ENCODE results near the gene ZNF460. TPM values are rescaled to one million over a fixed set of nuclear protein-coding genes. Genes with fewer than 3 reads are reported as not detected.

The ZNF460 gene
- total RNA-seq, 3 donors from 2014 or later: 70.2 to 123 (median 88.5) TPM

DNA sequence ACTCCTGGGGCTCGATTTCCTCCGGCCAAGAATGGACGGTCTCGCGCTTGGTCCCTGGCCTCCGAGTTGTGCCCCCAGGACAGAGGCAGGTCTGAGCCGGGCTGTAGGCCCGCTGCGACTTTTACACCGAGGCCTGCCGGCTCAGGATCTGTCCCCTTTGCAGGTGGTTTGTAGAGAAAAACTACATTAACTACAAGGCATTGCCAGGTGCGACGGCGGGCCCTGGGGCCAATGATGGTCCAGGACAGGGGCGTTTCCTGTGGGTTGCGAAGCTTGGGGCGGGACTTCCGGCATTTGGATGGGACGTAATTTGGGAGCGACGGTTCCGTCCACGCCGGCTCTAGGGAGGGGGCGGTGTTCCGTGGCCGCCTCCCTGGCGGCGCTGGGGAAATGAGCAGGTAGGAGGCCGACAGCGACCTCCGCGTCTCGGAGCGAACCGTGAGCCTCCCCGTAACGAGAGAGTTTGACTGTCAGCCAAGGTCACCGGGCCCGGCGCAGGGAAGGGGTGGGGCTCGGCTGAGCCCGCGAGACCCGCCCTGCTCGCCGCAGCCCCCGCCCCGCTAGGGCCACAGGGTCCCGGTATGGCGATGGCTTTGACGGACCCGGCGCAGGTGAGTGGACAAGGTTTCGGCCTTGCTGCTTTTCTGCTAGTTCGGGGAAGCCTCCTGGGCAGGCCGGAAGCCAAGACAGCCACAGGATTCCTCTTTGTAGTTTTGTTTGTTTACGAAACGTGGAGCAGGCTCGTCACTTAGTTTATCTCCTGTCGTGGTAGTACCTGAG, 39.8 kb upstream of the ZNF460 start, which contains the start of gene ZNF805:
ZNF805 (plus strand) TSS at position 322 of the 780 bp plus-strand sequence; CDS start at position 582, 260 bp downstream.
- H3K27me3 ChIP-seq: no peaks in the 10 kb centered on the region
- peak; percentile 94 to 97 for DNase-seq (ENCODE audit: low spot score in 2 of 2)
- H3K9me3 ChIP-seq: peaks cover 0 to 7% of the 10 kb centered on the region in 2 donors
- no peaks in the 10 kb centered on the region for H3K36me3 ChIP-seq
- peaks cover 4 to 9% of the 10 kb centered on the region in 2 donors for H3K4me1 ChIP-seq
- intact Hi-C loops (cut with DNase I; ENCODE audit: low total_unique reads): no loop called here
- peak within 1 kb of the TSS; percentile 76 to 94 (median 80) for H3K4me3 ChIP-seq
- peak within 1 kb of the TSS; percentile 94 to 96 for H3K27ac ChIP-seq
- peak; percentile 70 to 94 (median 83) for TF ChIP-seq POLR2AphosphoS5 (IDR thresholded peaks at IDR 0.05)
- TF ChIP-seq POLR2A (IDR thresholded peaks at IDR 0.05): peak; percentile 18
- TF ChIP-seq, protein P1, sequence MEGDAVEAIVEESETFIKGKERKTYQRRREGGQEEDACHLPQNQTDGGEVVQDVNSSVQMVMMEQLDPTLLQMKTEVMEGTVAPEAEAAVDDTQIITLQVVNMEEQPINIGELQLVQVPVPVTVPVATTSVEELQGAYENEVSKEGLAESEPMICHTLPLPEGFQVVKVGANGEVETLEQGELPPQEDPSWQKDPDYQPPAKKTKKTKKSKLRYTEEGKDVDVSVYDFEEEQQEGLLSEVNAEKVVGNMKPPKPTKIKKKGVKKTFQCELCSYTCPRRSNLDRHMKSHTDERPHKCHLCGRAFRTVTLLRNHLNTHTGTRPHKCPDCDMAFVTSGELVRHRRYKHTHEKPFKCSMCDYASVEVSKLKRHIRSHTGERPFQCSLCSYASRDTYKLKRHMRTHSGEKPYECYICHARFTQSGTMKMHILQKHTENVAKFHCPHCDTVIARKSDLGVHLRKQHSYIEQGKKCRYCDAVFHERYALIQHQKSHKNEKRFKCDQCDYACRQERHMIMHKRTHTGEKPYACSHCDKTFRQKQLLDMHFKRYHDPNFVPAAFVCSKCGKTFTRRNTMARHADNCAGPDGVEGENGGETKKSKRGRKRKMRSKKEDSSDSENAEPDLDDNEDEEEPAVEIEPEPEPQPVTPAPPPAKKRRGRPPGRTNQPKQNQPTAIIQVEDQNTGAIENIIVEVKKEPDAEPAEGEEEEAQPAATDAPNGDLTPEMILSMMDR (IDR thresholded peaks at IDR 0.05): no peak

DNA sequence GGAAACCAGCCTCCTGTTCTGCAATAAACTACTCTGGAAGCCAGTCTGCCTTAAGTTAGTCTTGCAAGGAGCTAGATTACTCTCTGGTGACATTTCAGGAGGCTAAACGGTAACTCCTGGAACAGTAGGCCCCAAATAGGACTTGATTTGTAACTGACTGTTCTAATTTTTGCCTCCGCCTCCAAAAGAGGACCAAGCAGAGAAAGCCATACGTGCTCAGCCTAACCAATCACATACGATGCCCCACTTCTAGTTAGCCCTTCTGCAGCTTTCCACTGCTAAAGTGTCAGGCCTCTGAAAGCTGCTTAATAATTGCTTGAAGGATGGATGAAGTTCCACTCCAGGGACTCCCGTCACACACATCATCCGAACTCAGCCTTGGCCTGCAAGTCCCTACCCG, 39.1 kb upstream of the ZNF460 start:
- TF ChIP-seq, protein P1 (IDR thresholded peaks at IDR 0.05): no peak
- TF ChIP-seq POLR2AphosphoS5 (IDR thresholded peaks at IDR 0.05) (no peak), POLR2A (IDR thresholded peaks at IDR 0.05) (no peak)
- DNase-seq (ENCODE audit: low spot score in 2 of 2): no peak
- H3K27me3 ChIP-seq: no peaks in the 10 kb centered on the region
- peaks cover 0 to 7% of the 10 kb centered on the region in 2 donors for H3K9me3 ChIP-seq
- H3K36me3 ChIP-seq: no peaks in the 10 kb centered on the region
- peak overlapping the region; percentile 94 to 96 for H3K27ac ChIP-seq
- H3K4me1 ChIP-seq: peaks cover 4 to 9% of the 10 kb centered on the region in 2 donors
- H3K4me3 ChIP-seq: peak overlapping the region; percentile 76 to 94 (median 80)
- intact Hi-C loops (cut with DNase I; ENCODE audit: low total_unique reads): no loop called here

DNA sequence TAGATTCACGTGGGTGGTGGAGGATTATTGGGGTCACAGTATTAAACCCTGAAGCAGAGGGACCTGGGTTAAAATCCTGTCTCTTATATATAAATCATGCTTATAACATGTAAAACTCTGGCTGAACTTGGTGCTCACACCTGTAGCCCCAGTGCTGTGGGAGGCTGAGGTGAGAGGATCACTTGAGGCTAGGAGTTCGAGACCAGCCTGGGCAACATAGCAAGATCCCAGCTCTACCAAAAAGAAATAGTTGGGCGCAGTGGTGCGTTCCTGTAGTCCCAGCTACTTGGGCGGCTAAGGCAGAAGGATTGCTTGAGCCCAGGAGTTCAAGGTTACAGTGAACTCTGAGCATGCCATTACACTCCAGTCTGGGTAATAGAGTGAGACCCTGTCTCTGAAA, 37.5 kb upstream of the ZNF460 start:
- Histone ChIP-seq H3K4me1 (peaks cover 4 to 9% of the 10 kb centered on the region in 2 donors), H3K27ac (no peak overlapping the region), H3K9me3 (peaks cover 0 to 11% of the 10 kb centered on the region in 2 donors), H3K27me3 (no peaks in the 10 kb centered on the region), H3K36me3 (no peaks in the 10 kb centered on the region), H3K4me3 (peak overlapping the region in 1 of 3 donors; percentile 94)
- TF ChIP-seq POLR2A (IDR thresholded peaks at IDR 0.05) (no peak), POLR2AphosphoS5 (IDR thresholded peaks at IDR 0.05) (no peak)
- TF ChIP-seq, protein P1 (IDR thresholded peaks at IDR 0.05): no peak
- no peak for DNase-seq (ENCODE audit: low spot score in 2 of 2)
- intact Hi-C loops (cut with DNase I; ENCODE audit: low total_unique reads): no loop called here

DNA sequence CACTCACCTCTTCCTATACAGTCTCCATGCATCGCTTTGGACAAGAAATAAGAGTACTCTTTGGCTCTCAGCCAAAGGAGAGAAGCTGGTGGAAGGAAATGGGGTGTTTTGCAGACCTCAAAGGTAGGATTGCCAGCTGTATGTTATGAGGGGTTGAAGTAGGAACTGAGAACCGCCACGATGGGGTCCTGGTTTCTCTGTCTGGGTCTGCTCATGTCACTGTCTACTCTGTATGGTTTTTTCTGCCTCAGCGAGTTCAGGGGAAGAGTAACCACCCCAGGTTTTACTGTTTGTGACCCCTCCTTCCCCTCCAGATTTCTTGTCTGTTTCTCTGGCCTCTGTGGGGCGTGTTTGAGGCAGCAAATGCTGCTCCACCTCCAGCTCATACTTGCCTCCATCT, 35.8 kb upstream of the ZNF460 start:
- Histone ChIP-seq H3K4me1 (peaks cover 4 to 9% of the 10 kb centered on the region in 2 donors), H3K36me3 (peaks cover 8% of the 10 kb centered on the region), H3K27ac (no peak overlapping the region), H3K27me3 (no peaks in the 10 kb centered on the region), H3K9me3 (peaks cover 0 to 16% of the 10 kb centered on the region in 2 donors), H3K4me3 (no peak overlapping the region)
- intact Hi-C loops (cut with DNase I; ENCODE audit: low total_unique reads): no loop called here
- TF ChIP-seq POLR2AphosphoS5 (IDR thresholded peaks at IDR 0.05) (no peak), POLR2A (IDR thresholded peaks at IDR 0.05) (no peak)
- TF ChIP-seq, protein P1 (IDR thresholded peaks at IDR 0.05): no peak
- no peak for DNase-seq (ENCODE audit: low spot score in 2 of 2)

DNA sequence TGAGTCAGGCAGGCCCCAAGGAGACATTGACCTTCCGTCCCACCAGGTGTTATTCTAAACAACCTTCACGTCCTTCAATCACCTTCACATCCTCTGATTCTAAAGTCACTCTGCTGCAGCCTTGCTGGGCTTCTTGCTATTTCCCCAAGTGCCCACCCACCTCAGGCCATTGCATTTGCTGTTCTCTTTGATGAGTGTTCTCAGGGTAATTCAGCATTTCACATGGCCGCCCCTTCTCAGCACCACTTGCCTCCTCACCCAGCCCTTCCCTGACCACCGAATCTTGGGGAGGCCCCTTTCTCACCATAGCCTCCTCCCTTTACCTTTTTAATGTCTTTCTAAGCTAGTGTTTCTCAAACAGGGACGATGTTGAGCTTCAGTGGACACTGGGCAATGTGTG, 35.2 kb upstream of the ZNF460 start:
- peaks cover 0 to 16% of the 10 kb centered on the region in 2 donors for H3K9me3 ChIP-seq
- DNase-seq (ENCODE audit: low spot score in 2 of 2): no peak
- H3K4me3 ChIP-seq: no peak overlapping the region
- intact Hi-C loops (cut with DNase I; ENCODE audit: low total_unique reads): no loop called here
- H3K27me3 ChIP-seq: no peaks in the 10 kb centered on the region
- H3K4me1 ChIP-seq: peaks cover 4 to 9% of the 10 kb centered on the region in 2 donors
- TF ChIP-seq POLR2AphosphoS5 (IDR thresholded peaks at IDR 0.05): no peak
- TF ChIP-seq POLR2A (IDR thresholded peaks at IDR 0.05): no peak
- TF ChIP-seq, protein P1 (IDR thresholded peaks at IDR 0.05): no peak
- H3K27ac ChIP-seq: no peak overlapping the region
- peaks cover 8% of the 10 kb centered on the region for H3K36me3 ChIP-seq
